Smooth muscle cell (in vitro differentiated cells): Measurements from ENCODE around the gene GCHFR. TPM values are rescaled to one million over a fixed set of nuclear protein-coding genes. Genes with fewer than 3 reads are reported as not detected.

Source experiments
- DNase-seq: peaks from one replicate; lab custom pipeline; 2025; ENCODE audit not compliant: unreplicated experiment; lab: John Stamatoyannopoulos, UW
- H2AFZ ChIP-seq: fragments of 200-600 bp; sonication (generic); 2 replicates; pipeline ENCODE4 v1.6.0; 2016; ENCODE audit warnings: antibody characterized with exemption, low read depth, mild to moderate bottlenecking
- H3F3A ChIP-seq: fragments of 200-600 bp; sonication (generic); 2 replicates; pipeline ENCODE4 v1.6.0; 2017; ENCODE audit warnings: antibody characterized with exemption, low read depth
- H3K27ac ChIP-seq: fragments of 200-600 bp; sonication (generic); 2 replicates; pipeline ENCODE4 v1.5.1; 2016; ENCODE audit warnings: low read depth, mild to moderate bottlenecking
- H3K27me3 ChIP-seq: fragments of 200-600 bp; sonication (generic); 2 replicates; pipeline ENCODE4 v1.6.1; 2016; ENCODE audit warnings: low read depth, mild to moderate bottlenecking
- H3K36me3 ChIP-seq: fragments of 200-600 bp; sonication (generic); 2 replicates; pipeline ENCODE4 v1.5.1; 2016; ENCODE audit warnings: low read depth
- H3K4me1 ChIP-seq: fragments of 200-600 bp; sonication (generic); 2 replicates; pipeline ENCODE4 v1.5.1; 2016; ENCODE audit warnings: low read depth
- H3K4me2 ChIP-seq: fragments of 200-600 bp; sonication (generic); 2 replicates; pipeline ENCODE4 v1.6.0; 2016; ENCODE audit warnings: mild to moderate bottlenecking
- H3K4me3 ChIP-seq: fragments of 200-600 bp; sonication (generic); 2 replicates; pipeline ENCODE4 v1.5.1; 2016; ENCODE audit warnings: mild to moderate bottlenecking
- H3K79me2 ChIP-seq: fragments of 200-600 bp; sonication (generic); 2 replicates; pipeline ENCODE4 v1.6.0; 2016; ENCODE audit warnings: low read depth, mild to moderate bottlenecking
- H3K9ac ChIP-seq: fragments of 200-600 bp; sonication (generic); 2 replicates; pipeline ENCODE4 v1.6.0; 2016; ENCODE audit warnings: low read depth
- H3K9me3 ChIP-seq: fragments of 200-600 bp; sonication (generic); replicated peaks from 2 replicates; pipeline ENCODE4 v1.5.1; 2016; ENCODE audit warnings: low read depth
- H4K20me1 ChIP-seq: fragments of 200-600 bp; sonication (generic); 2 replicates; pipeline ENCODE4 v1.6.0; 2016; ENCODE audit warnings: low read depth
- WGBS: methylation state at CpG from one replicate; pipeline ENCODE4 v1.1.7; 2016; ENCODE audit warnings: low lambda C conversion rate; 5-methylcytosine and 5-hydroxymethylcytosine counted together
- polyA plus RNA-seq: library from polyadenylated mRNA; unstranded; fragments of >200 nt; fragmentation: Nextera tagmentation; extraction: Ambion mirVana; gene quantifications from 2 replicates; pipeline ENCODE4 v1.2.1, GENCODE V29; 2016
- total RNA-seq: library from RNA; depleted of rRNA; stranded (reverse); fragments of >200 nt; gene quantifications from 2 replicates; pipeline ENCODE4 v1.2.3, GENCODE V29; 2014
- TF ChIP-seq, protein P1 (sequence below): fragments of 200-600 bp; sonication (generic); IDR thresholded peaks from 2 replicates; pipeline ENCODE4 v1.5.1; 2017; ENCODE audit warnings: borderline replicate concordance, mild to moderate bottlenecking, antibody characterized with exemption; ENCODE audit not compliant: insufficient read depth, poor library complexity, severe bottlenecking

Gene GCHFR
- total and polyA plus RNA-seq, 2 experiments from 2014 or later = 8.9 to 9.1 TPM

DNA sequence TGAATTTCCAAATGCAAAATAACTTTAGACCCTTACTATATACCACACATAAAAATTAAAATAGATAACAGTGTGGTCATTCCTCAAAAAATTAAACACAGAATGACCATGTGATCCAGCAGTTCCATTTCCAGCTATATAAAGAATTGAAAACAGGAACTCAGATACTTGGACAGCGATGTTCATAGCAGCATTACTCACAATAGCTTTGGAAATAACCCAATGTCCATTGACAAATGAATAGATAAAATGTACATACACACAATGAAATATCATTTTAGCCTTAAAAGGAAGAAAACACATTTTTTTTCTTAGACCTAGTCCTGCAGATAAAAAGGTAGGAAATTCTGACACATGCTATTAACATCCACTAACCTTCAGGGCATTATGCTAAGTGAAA is 42.2 kb upstream of the GCHFR start:
- Histone ChIP-seq H3K9ac (no peak overlapping the region), H3K27me3 (no peaks in the 10 kb centered on the region), H3K27ac (no peak overlapping the region), H3K36me3 (no peaks in the 10 kb centered on the region), H3F3A (no peaks in the 10 kb centered on the region), H3K9me3 (no peaks in the 10 kb centered on the region), H3K4me1 (no peaks in the 10 kb centered on the region), H4K20me1 (no peaks in the 10 kb centered on the region), H3K4me3 (no peak overlapping the region), H3K79me2 (no peaks in the 10 kb centered on the region), H3K4me2 (no peak overlapping the region), H2AFZ (no peak overlapping the region)
- no peak for DNase-seq
- 97% methylated on average over 1 of the region's 1 CpG for WGBS
- TF ChIP-seq, protein P1, sequence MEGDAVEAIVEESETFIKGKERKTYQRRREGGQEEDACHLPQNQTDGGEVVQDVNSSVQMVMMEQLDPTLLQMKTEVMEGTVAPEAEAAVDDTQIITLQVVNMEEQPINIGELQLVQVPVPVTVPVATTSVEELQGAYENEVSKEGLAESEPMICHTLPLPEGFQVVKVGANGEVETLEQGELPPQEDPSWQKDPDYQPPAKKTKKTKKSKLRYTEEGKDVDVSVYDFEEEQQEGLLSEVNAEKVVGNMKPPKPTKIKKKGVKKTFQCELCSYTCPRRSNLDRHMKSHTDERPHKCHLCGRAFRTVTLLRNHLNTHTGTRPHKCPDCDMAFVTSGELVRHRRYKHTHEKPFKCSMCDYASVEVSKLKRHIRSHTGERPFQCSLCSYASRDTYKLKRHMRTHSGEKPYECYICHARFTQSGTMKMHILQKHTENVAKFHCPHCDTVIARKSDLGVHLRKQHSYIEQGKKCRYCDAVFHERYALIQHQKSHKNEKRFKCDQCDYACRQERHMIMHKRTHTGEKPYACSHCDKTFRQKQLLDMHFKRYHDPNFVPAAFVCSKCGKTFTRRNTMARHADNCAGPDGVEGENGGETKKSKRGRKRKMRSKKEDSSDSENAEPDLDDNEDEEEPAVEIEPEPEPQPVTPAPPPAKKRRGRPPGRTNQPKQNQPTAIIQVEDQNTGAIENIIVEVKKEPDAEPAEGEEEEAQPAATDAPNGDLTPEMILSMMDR = no peak

DNA sequence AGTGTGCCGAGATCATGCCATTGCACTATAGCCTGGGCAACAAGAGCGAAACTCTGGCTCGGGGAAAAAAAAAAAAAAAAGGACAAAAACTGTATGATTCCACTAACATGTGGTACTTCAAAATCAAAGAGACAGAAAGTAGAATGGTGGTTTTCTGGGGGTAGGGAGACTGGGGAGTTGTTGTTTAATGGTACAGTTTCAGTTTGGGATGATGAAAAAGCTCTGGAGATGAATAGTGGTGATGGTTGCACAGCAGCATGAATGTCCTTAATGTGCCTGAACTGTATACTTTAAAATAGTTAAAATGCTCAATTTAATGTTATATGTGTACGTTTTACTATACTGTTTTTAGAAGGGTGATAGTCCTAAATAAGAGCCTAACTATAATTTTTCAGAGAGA is 41.5 kb upstream of the GCHFR start:
- Histone ChIP-seq H3K4me3 (no peak overlapping the region), H4K20me1 (no peaks in the 10 kb centered on the region), H3K36me3 (no peaks in the 10 kb centered on the region), H3F3A (no peaks in the 10 kb centered on the region), H2AFZ (no peak overlapping the region), H3K27ac (no peak overlapping the region), H3K4me2 (no peak overlapping the region), H3K27me3 (no peaks in the 10 kb centered on the region), H3K4me1 (no peaks in the 10 kb centered on the region), H3K9me3 (no peaks in the 10 kb centered on the region), H3K79me2 (no peaks in the 10 kb centered on the region), H3K9ac (no peak overlapping the region)
- 91% methylated on average over 4 of the region's 4 CpGs for WGBS
- no peak for DNase-seq
- TF ChIP-seq, protein P1 = no peak

DNA sequence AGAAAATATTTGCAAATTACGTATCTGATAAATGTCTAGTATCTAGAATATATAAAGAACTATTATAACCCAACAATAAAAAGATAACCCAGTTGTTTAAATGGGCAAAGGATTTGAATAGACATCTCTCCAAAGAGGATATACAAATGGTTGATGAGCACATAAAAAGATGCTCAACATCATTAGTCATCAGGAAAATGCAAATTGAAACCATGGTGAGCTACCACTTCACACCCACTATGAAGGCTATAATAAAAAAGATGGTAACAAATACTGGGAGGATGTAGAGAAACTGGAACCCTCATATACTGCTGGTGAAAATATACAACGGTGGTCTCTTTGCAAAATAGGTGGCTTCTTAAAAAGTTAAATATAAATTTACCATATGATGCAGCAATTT is 40.9 kb upstream of the GCHFR start:
- Histone ChIP-seq H4K20me1 (no peaks in the 10 kb centered on the region), H3K79me2 (no peaks in the 10 kb centered on the region), H3K4me1 (no peaks in the 10 kb centered on the region), H3K4me2 (no peak overlapping the region), H3K27ac (no peak overlapping the region), H3K9me3 (no peaks in the 10 kb centered on the region), H3F3A (no peaks in the 10 kb centered on the region), H2AFZ (no peak overlapping the region), H3K36me3 (no peaks in the 10 kb centered on the region), H3K4me3 (no peak overlapping the region), H3K27me3 (no peaks in the 10 kb centered on the region), H3K9ac (no peak overlapping the region)
- no peak for DNase-seq
- 99% methylated on average over 2 of the region's 2 CpGs for WGBS
- TF ChIP-seq, protein P1 = no peak

DNA sequence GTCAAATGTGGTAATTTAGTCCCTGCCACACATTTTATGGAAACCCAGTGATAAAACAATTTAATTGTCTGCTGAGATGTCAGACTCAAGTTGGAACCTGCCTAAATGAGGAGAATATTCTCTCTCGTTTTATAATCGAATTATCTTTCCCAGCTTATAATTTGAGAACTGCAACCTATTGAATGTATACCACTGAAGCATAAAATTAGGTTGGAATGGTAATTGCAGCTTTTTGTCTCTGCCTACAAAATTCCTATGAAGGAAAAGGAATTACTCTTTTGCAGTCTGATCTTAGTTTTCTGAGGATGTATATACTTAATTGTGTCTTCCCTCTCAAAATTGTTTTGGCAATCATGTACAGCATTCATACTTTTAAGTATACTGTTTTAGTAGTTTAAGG is 39.9 kb upstream of the GCHFR start:
- TF ChIP-seq, protein P1 = no peak
- H3K27ac ChIP-seq = no peak overlapping the region
- no peaks in the 10 kb centered on the region for H3K9me3 ChIP-seq
- H3K4me2 ChIP-seq = no peak overlapping the region
- no peak for DNase-seq
- H3K9ac ChIP-seq = no peak overlapping the region
- no peak overlapping the region for H3K4me3 ChIP-seq
- H3K79me2 ChIP-seq = no peaks in the 10 kb centered on the region
- no peaks in the 10 kb centered on the region for H4K20me1 ChIP-seq
- no peaks in the 10 kb centered on the region for H3F3A ChIP-seq
- H2AFZ ChIP-seq = no peak overlapping the region
- WGBS = 95% methylated on average over 2 of the region's 2 CpGs
- H3K27me3 ChIP-seq = no peaks in the 10 kb centered on the region
- H3K4me1 ChIP-seq = no peaks in the 10 kb centered on the region
- no peaks in the 10 kb centered on the region for H3K36me3 ChIP-seq
